DND-41 (cell line): ENCODE results near the gene TMEM175.

Experiments used
- ATAC-seq: fragments of 200-7000 bp; cut with Tn5 transposase; 3 replicates; pipeline ENCODE4 v1.9.1; 2021; ENCODE audit warnings: low read depth; ENCODE audit not compliant: insufficient read depth
- DNase-seq: peaks from one replicate; pipeline ENCODE4 v3.0.0-alpha.2; 2020
- H2AFZ ChIP-seq: 2 replicates; pipeline ENCODE4 v1.6.0; 2012; ENCODE audit warnings: low read depth, low read length
- H3K27ac ChIP-seq: 2 replicates; pipeline ENCODE4 v1.5.1; 2012; ENCODE audit warnings: low read length, inconsistent platforms
- H3K27me3 ChIP-seq: fragments of 200-600 bp; sonication (generic); 2 replicates; pipeline ENCODE4 v1.6.0; 2012; ENCODE audit warnings: low read length, mild to moderate bottlenecking, inconsistent platforms; ENCODE audit not compliant: insufficient read depth, poor library complexity
- H3K36me3 ChIP-seq: 2 replicates; pipeline ENCODE4 v1.5.1; 2012; ENCODE audit warnings: low read length, inconsistent platforms; ENCODE audit not compliant: insufficient read depth
- H3K4me1 ChIP-seq: 2 replicates; pipeline ENCODE4 v1.5.1; 2012; ENCODE audit warnings: mild to moderate bottlenecking, low read length; ENCODE audit not compliant: insufficient read depth
- H3K4me2 ChIP-seq: 2 replicates; pipeline ENCODE4 v1.6.0; 2012; ENCODE audit warnings: mild to moderate bottlenecking, moderate library complexity, low read length, inconsistent platforms; ENCODE audit not compliant: insufficient read depth
- H3K4me3 ChIP-seq, 2 experiments: fragments of 200-600 bp in 1 of 2; shearing (Covaris generic) in 1 of 2; 2 replicates each; pipeline ENCODE4 v1.5.1; 2012 to 2016; ENCODE audit warnings: inconsistent platforms in 2 of 2, low read length in 2 of 2, mild to moderate bottlenecking in 2 of 2, low read depth in 1 of 2, moderate library complexity in 1 of 2
- H3K79me2 ChIP-seq: 2 replicates; pipeline ENCODE4 v1.6.0; 2012; ENCODE audit warnings: low read length, inconsistent platforms; ENCODE audit not compliant: insufficient read depth
- H3K9ac ChIP-seq: 2 replicates; pipeline ENCODE4 v1.6.0; 2012; ENCODE audit warnings: low read depth, mild to moderate bottlenecking, inconsistent platforms, low read length, moderate library complexity
- H3K9me3 ChIP-seq: 2 replicates; pipeline ENCODE4 v1.5.1; 2012; ENCODE audit warnings: low read length, moderate library complexity, mild to moderate bottlenecking, inconsistent platforms; ENCODE audit not compliant: insufficient read depth, severe bottlenecking
- H4K20me1 ChIP-seq: 2 replicates; pipeline ENCODE4 v1.6.0; 2012; ENCODE audit warnings: low read length; ENCODE audit not compliant: insufficient read depth
- CTCF ChIP-seq: IDR thresholded peaks from 2 replicates; pipeline ENCODE4 v1.5.1; 2012; ENCODE audit warnings: borderline replicate concordance, low read length, moderate library complexity, mild to moderate bottlenecking; ENCODE audit not compliant: poor library complexity, severe bottlenecking; ENCODE audit errors: extremely low read depth
- EZH2 ChIP-seq: IDR thresholded peaks from 3 replicates; pipeline ENCODE4 v1.6.1; 2012; ENCODE audit warnings: borderline replicate concordance, low read depth, mild to moderate bottlenecking, moderate library complexity, low read length, inconsistent platforms; ENCODE audit not compliant: severe bottlenecking

TMEM175 gene

DNA sequence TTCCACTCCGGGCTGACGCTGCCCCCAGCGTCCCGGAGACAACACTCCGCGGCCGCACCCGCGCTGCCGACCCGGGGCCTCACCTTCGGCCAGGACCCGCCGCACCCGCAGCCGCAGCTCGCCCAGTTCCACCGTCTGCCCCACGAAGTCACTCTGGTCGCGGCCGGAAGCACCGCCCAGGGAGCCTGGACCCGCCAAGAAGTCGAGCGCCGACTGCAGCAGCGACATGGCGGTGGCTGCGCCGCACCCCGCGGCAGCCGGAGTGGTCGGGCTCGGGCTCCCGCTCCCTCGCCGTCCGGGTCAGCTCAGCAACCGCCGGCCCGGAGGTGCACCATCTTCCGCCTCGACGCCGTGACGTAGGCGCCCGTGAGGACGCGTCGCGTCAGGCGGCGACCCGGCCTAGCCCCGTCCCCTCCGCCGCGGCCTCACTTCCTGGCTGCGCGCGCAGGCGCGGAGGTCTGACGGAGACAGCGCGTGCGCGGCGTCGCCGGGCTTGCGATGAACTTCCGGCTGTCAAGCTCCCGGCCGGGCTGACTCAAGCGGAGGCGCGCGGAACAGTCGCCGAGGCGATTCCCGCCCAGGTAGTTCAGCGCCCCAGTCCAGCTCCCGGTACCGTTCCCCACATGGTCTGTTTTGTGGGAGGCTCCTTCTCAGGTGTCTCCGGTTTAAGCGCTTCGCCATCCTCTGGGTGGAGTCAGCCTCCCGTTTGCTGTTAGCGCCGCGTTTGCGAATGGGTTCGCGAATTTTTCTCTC is at the start of gene TMEM175, which contains the start of gene GAK:
TMEM175 (plus strand) TSS at position 501 of the 753 bp plus-strand sequence. CDS start 15,280 bp downstream, outside the sequence.
GAK (minus strand) TSS at position 357 of the 753 bp plus-strand sequence; CDS start at position 228, 129 bp downstream.
- Histone ChIP-seq H2AFZ (peak within 1 kb of the TSS; percentile 83), H3K36me3 (peaks cover 12% of the 10 kb centered on the region), H3K27me3 (no peaks in the 10 kb centered on the region), H3K9ac (peak within 1 kb of the TSS; percentile 97), H4K20me1 (peaks cover 34% of the 10 kb centered on the region), H3K79me2 (peaks cover 62% of the 10 kb centered on the region), H3K4me2 (peak within 1 kb of the TSS; percentile 76), H3K9me3 (no peaks in the 10 kb centered on the region), H3K4me1 (peaks cover 36% of the 10 kb centered on the region), H3K27ac (peak within 1 kb of the TSS; percentile 97), H3K4me3 (peak within 1 kb of the TSS; percentile 33 to 63)
- TF ChIP-seq EZH2 (no peak), CTCF (no peak)
- DNase-seq = peak; percentile 96
- ATAC-seq = peak; percentile 93

GRCh38 chr4:882646-883045 is 49.6 kb upstream of the TMEM175 start:
- Histone ChIP-seq H3K9me3 (no peaks in the 10 kb centered on the region), H3K27me3 (no peaks in the 10 kb centered on the region), H4K20me1 (peaks cover 20% of the 10 kb centered on the region), H3K79me2 (no peaks in the 10 kb centered on the region), H2AFZ (no peak overlapping the region), H3K4me1 (no peaks in the 10 kb centered on the region), H3K9ac (no peak overlapping the region), H3K4me2 (no peak overlapping the region), H3K36me3 (peaks cover 95% of the 10 kb centered on the region), H3K27ac (no peak overlapping the region), H3K4me3 (no peak overlapping the region)
- DNase-seq (no peak), ATAC-seq (no peak)
- TF ChIP-seq CTCF (no peak), EZH2 (no peak)

GRCh38 chr4:883377-884095 is 48.7 kb upstream of the TMEM175 start:
- H3K79me2 ChIP-seq = no peaks in the 10 kb centered on the region
- no peak overlapping the region for H3K4me3 ChIP-seq
- no peak for ATAC-seq
- no peak overlapping the region for H3K4me2 ChIP-seq
- no peak overlapping the region for H3K27ac ChIP-seq
- peaks cover 20% of the 10 kb centered on the region for H4K20me1 ChIP-seq
- DNase-seq = no peak
- H3K27me3 ChIP-seq = no peaks in the 10 kb centered on the region
- no peak overlapping the region for H2AFZ ChIP-seq
- peaks cover 98% of the 10 kb centered on the region for H3K36me3 ChIP-seq
- TF ChIP-seq CTCF (no peak), EZH2 (no peak)
- H3K9ac ChIP-seq = no peak overlapping the region
- no peaks in the 10 kb centered on the region for H3K4me1 ChIP-seq
- no peaks in the 10 kb centered on the region for H3K9me3 ChIP-seq
